ENCODE results near the gene LFNG.

The LFNG gene

DNA sequence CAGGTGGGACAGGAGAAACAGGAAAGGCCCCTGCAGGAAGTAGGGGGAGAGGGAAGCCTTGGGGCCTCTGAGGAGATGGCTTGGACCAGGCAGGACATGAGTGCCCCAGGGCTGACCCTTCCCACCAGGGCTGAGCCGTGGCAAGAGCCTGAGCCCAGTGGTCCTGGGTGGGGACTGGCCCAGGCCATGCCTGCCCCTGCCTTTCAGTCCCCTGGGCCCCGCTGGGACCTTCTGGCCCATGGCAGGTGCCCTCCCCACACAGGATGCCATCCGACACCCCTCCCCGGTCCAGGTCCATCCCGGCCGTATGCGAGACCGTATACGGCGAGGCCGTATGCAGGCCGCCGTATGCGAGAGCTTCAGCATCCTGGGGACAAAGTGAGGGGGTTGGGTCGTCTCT, 45.4 kb upstream of the LFNG start:
- Histone ChIP-seq H3K79me2 (ENCODE audit: control insufficient read depth, low read length) (no peaks in the 10 kb centered on the region), H3K36me3 (ENCODE audit: control insufficient read depth, low read length) (no peaks in the 10 kb centered on the region), H3F3A (ENCODE audit: control insufficient read depth, insufficient read depth) (no peaks in the 10 kb centered on the region), H3K4me2 (ENCODE audit: low read length) (no peak overlapping the region), H3K27ac (ENCODE audit: low read depth, low read length) (no peak overlapping the region), H4K20me1 (ENCODE audit: control insufficient read depth, insufficient read depth, low read depth, low read length) (no peaks in the 10 kb centered on the region), H3K9me3 (ENCODE audit: control insufficient read depth, insufficient read depth, low read length) (no peaks in the 10 kb centered on the region), H3K9me2 (replicated peaks; ENCODE audit: control insufficient read depth, low read length) (no peaks in the 10 kb centered on the region), H3K27me3 (ENCODE audit: control insufficient read depth, low read length) (peaks cover 9% of the 10 kb centered on the region; the same call in 1 of the 2 replicates), H3K4me1 (ENCODE audit: control insufficient read depth, low read length) (peaks cover 7% of the 10 kb centered on the region; the same call in 1 of the 2 replicates), H3K4me3 (ENCODE audit: low read length) (no peak overlapping the region)
- TF ChIP-seq EZH2phosphoT487 (IDR thresholded peaks at IDR 0.05; ENCODE audit: borderline replicate concordance, low read length) = no peak
- no peak for TF ChIP-seq CTCF (IDR thresholded peaks at IDR 0.05; ENCODE audit: low read depth, low read length, poor library complexity, severe bottlenecking)

DNA sequence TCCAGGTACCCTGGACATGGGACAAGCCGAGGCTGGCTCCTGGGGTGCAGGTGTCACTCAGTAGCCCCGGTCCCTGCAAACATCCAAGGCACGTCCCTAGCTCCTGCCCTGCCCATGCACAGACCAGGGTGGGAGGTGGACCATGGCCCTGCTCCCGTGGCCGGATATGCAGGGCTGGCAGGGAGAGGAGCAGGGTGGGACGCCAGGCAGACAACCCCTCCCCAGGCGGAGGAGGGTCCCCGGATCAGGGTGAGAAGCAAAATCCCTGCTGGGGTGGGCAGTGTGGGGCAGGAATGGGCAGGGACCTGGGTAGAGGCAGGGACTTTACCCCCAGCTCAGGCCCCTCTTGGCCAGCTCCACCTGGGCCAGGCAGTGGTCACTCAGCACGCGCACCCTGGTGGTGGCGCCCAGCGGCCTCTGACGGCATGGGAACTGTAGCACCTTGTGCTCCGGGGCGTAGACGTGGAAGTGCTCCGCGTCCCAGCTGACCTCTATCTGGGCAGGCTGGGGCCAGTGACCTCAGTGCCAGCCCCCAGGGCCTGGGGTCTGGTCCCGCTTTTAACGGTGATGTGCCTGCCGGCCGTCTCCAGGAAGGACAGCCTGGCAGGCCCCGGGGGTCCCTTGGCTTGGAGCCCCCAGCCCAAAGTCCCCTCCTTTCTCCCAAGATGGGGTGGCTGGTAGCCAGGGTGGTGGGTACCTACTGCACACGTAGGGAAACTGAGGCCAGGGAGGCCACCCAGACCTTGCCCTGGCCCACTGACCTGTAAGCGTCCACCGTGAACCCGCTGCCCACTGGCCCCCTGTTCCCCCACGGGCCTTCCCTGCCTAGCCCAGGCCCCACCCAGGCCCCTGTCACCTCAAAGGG, 44.5 kb upstream of the LFNG start:
- H4K20me1 ChIP-seq (ENCODE audit: control insufficient read depth, insufficient read depth, low read depth, low read length) = no peaks in the 10 kb centered on the region; the same call in 1 of the 2 replicates
- H3K79me2 ChIP-seq (ENCODE audit: control insufficient read depth, low read length) = no peaks in the 10 kb centered on the region
- no peaks in the 10 kb centered on the region for H3K9me2 ChIP-seq (replicated peaks; ENCODE audit: control insufficient read depth, low read length)
- no peak for TF ChIP-seq CTCF (IDR thresholded peaks at IDR 0.05; ENCODE audit: low read depth, low read length, poor library complexity, severe bottlenecking)
- no peak for TF ChIP-seq EZH2phosphoT487 (IDR thresholded peaks at IDR 0.05; ENCODE audit: borderline replicate concordance, low read length)
- H3K4me2 ChIP-seq (ENCODE audit: low read length) = no peak overlapping the region
- no peak overlapping the region for H3K4me3 ChIP-seq (ENCODE audit: low read length)
- no peaks in the 10 kb centered on the region for H3K36me3 ChIP-seq (ENCODE audit: control insufficient read depth, low read length)
- H3K27ac ChIP-seq (ENCODE audit: low read depth, low read length) = no peak overlapping the region
- H3K4me1 ChIP-seq (ENCODE audit: control insufficient read depth, low read length) = peaks cover 7% of the 10 kb centered on the region; the same call in 1 of the 2 replicates
- no peaks in the 10 kb centered on the region for H3K9me3 ChIP-seq (ENCODE audit: control insufficient read depth, insufficient read depth, low read length)
- no peaks in the 10 kb centered on the region for H3F3A ChIP-seq (ENCODE audit: control insufficient read depth, insufficient read depth)
- H3K27me3 ChIP-seq (ENCODE audit: control insufficient read depth, low read length) = peaks cover 9% of the 10 kb centered on the region; the same call in 1 of the 2 replicates

DNA sequence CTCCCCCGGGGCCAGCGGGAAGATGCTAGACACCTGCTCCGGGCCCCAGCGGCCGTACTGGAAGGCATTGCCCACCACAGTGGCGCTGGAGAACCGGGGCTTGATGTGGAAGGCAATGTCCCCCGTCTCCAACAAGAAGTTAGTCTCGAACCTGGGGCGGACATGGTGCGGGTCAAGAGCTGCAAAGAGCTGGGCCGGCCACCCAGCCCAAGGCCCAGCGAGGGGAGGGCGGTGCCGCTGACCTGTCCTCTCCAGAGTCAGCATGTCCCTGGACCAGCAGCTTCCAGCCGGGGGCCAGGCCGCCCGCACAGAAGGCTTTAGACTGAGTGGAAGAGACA, 43.9 kb upstream of the LFNG start:
- peaks cover 7% of the 10 kb centered on the region; the same call in 1 of the 2 replicates for H3K4me1 ChIP-seq (ENCODE audit: control insufficient read depth, low read length)
- no peak overlapping the region for H3K4me3 ChIP-seq (ENCODE audit: low read length)
- H3K79me2 ChIP-seq (ENCODE audit: control insufficient read depth, low read length) = no peaks in the 10 kb centered on the region
- TF ChIP-seq EZH2phosphoT487 (IDR thresholded peaks at IDR 0.05; ENCODE audit: borderline replicate concordance, low read length) (no peak), CTCF (IDR thresholded peaks at IDR 0.05; ENCODE audit: low read depth, low read length, poor library complexity, severe bottlenecking) (no peak)
- H3K27ac ChIP-seq (ENCODE audit: low read depth, low read length) = no peak overlapping the region
- no peak overlapping the region for H3K4me2 ChIP-seq (ENCODE audit: low read length)
- peaks cover 7% of the 10 kb centered on the region; the same call in 1 of the 2 replicates for H3K27me3 ChIP-seq (ENCODE audit: control insufficient read depth, low read length)
- no peaks in the 10 kb centered on the region for H3K9me3 ChIP-seq (ENCODE audit: control insufficient read depth, insufficient read depth, low read length)
- H4K20me1 ChIP-seq (ENCODE audit: control insufficient read depth, insufficient read depth, low read depth, low read length) = no peaks in the 10 kb centered on the region; the same call in 1 of the 2 replicates
- no peaks in the 10 kb centered on the region for H3F3A ChIP-seq (ENCODE audit: control insufficient read depth, insufficient read depth)
- H3K36me3 ChIP-seq (ENCODE audit: control insufficient read depth, low read length) = no peaks in the 10 kb centered on the region
- no peaks in the 10 kb centered on the region for H3K9me2 ChIP-seq (replicated peaks; ENCODE audit: control insufficient read depth, low read length)
